PC-9 (cell line): ENCODE results near the gene SGMS1. TPM values are rescaled to one million over a fixed set of nuclear protein-coding genes. Genes with fewer than 3 reads are reported as not detected.

Source experiments
- BruUV-seq: library from RNA; stranded (reverse); fragments of 400-500 nt; replicated peaks from 2 replicates; lab custom pipeline; 2021; lab: Mats Ljungman, UMichigan
- CTCF ChIA-PET: fragments of 300-600 bp; sonication (Branson Sonifier 250); formaldehyde crosslinking; loops from one replicate; lab custom pipeline; 2022; ENCODE audit warnings: antibody characterized with exemption; lab: Charles Lee
- POLR2A ChIA-PET: fragments of 300-600 bp; sonication (Branson Sonifier 250); formaldehyde crosslinking; loops from one replicate; lab custom pipeline; 2022; ENCODE audit warnings: antibody characterized with exemption; ENCODE audit not compliant: unreplicated experiment; lab: Charles Lee
- DNase-seq, 2 experiments: peaks; one replicate each; pipeline versions ENCODE4 v3.0.0 to v3.0.0-alpha.2; 2015 to 2022; ENCODE audit warnings: mixed read lengths in 1 of 2
- H2AFZ ChIP-seq: fragments of 200-600 bp; sonication (generic); 2 replicates; pipeline ENCODE4 v1.8.1; 2017; ENCODE audit warnings: antibody characterized with exemption
- H3F3A ChIP-seq: fragments of 200-600 bp; sonication (generic); 2 replicates; pipeline ENCODE4 v1.8.1; 2017; ENCODE audit warnings: antibody characterized with exemption, mild to moderate bottlenecking, low read depth; ENCODE audit not compliant: insufficient read depth
- H3K27ac ChIP-seq: fragments of 200-600 bp; sonication (generic); 2 replicates; pipeline ENCODE4 v1.6.1; 2016; ENCODE audit warnings: mixed run types
- H3K27me3 ChIP-seq: fragments of 200-600 bp; sonication (generic); 2 replicates; pipeline ENCODE4 v1.6.1; 2016; ENCODE audit warnings: low read depth, mixed run types; ENCODE audit not compliant: insufficient read depth
- H3K36me3 ChIP-seq: fragments of 200-600 bp; sonication (generic); 2 replicates; pipeline ENCODE4 v1.6.1; 2016; ENCODE audit warnings: low read depth, mixed run types
- H3K4me1 ChIP-seq: fragments of 200-600 bp; sonication (generic); replicated peaks from 2 replicates; pipeline ENCODE4 v1.6.1; 2016; ENCODE audit warnings: mixed run types; ENCODE audit not compliant: insufficient read depth
- H3K4me2 ChIP-seq: fragments of 200-600 bp; sonication (generic); 2 replicates; pipeline ENCODE4 v1.6.1; 2017; ENCODE audit warnings: mixed run types
- H3K4me3 ChIP-seq: fragments of 200-600 bp; sonication (generic); 2 replicates; pipeline ENCODE4 v1.6.1; 2016; ENCODE audit warnings: mixed run types
- H3K79me2 ChIP-seq: fragments of 200-600 bp; sonication (generic); 2 replicates; pipeline ENCODE4 v1.6.1; 2017; ENCODE audit warnings: low read depth, mixed run types
- H3K9me2 ChIP-seq: fragments of 200-600 bp; sonication (generic); 2 replicates; pipeline ENCODE4 v1.8.1; 2017; ENCODE audit warnings: mild to moderate bottlenecking; ENCODE audit not compliant: insufficient read depth
- H3K9me3 ChIP-seq: fragments of 200-600 bp; sonication (generic); 2 replicates; pipeline ENCODE4 v1.8.1; 2016; ENCODE audit warnings: low read depth; ENCODE audit not compliant: insufficient read depth
- H4K20me1 ChIP-seq: fragments of 200-600 bp; sonication (generic); 2 replicates; pipeline ENCODE4 v1.8.1; 2017; ENCODE audit not compliant: insufficient read depth
- EZH2 ChIP-seq: fragments of 200-600 bp; sonication (generic); IDR thresholded peaks from 2 replicates; pipeline ENCODE4 v1.8.0; 2017; ENCODE audit warnings: antibody characterized with exemption, low read depth
- intact Hi-C: fragments of 100-400 bp; cut with micrococcal nuclease; formaldehyde crosslinking; loops from one replicate; pipeline ENCODE4 v1.10.0; 2022; ENCODE audit not compliant: unreplicated experiment
- total RNA-seq: library from RNA; stranded (reverse); gene quantifications from 2 replicates; pipeline ENCODE4 v1.2.3, GENCODE V29; 2021
- TF ChIP-seq, protein P1 (sequence below): fragments of 200-600 bp; sonication (generic); conservative IDR thresholded peaks from 2 replicates; pipeline ENCODE4 v1.6.1; 2017; ENCODE audit warnings: mixed run types, antibody characterized with exemption, mild to moderate bottlenecking, moderate library complexity

SGMS1 gene
- total RNA-seq, 1 experiment from 2014 or later = 35.0 TPM

DNA sequence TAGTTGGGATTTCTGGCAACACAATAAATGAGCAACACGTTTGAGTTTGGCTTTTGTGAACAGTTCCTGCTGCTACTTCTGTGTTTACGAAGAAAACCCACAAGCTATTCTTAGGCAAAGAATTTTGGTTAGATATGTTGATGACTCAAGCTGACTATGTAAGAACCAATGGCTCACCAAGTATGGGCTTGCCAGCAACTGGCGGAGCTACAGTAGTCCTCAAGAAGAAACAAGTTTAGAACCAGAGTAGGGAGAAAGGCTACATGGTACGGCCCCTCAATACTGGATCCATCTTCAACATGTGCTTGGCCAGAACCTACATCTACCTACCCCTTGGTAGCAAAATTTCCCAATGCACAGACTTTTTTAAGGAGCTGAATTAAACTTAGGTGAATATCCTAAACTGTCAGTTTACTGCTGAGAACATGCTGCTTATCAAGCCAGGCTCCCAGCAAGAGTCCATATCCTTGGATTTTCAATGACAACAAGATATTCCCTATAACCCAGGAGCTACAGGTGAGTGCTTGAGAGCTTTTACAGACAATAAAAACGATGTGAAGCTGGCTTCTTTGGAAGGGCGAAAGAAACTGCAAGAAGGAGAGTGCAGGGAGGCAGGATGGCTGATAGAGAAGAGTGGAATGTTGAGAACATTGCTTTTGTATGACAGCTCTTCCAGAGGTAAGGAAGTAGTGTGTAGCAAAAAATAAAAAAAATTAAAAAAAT is 298.1 kb downstream of the SGMS1 start:
- intact Hi-C loops = loop anchor here (5.0 kb wide), 2 partner anchors 37 to 82 kb away; no protein-coding TSS in a partner anchor
- no peaks in the 10 kb centered on the region for H3K9me3 ChIP-seq
- H4K20me1 ChIP-seq = 0 out of 2 replicates have a peak, but pooled peaks cover 6% of the 10 kb centered on the region
- no peak overlapping the region for H2AFZ ChIP-seq
- H3K4me2 ChIP-seq = peak overlapping the region; percentile 34
- H3K9me2 ChIP-seq = 0 out of 2 replicates have a peak, but pooled peaks cover 10% of the 10 kb centered on the region
- H3K79me2 ChIP-seq = peaks cover 33% of the 10 kb centered on the region
- H3K4me3 ChIP-seq = no peak overlapping the region
- TF ChIP-seq EZH2 = no peak
- TF ChIP-seq, protein P1, sequence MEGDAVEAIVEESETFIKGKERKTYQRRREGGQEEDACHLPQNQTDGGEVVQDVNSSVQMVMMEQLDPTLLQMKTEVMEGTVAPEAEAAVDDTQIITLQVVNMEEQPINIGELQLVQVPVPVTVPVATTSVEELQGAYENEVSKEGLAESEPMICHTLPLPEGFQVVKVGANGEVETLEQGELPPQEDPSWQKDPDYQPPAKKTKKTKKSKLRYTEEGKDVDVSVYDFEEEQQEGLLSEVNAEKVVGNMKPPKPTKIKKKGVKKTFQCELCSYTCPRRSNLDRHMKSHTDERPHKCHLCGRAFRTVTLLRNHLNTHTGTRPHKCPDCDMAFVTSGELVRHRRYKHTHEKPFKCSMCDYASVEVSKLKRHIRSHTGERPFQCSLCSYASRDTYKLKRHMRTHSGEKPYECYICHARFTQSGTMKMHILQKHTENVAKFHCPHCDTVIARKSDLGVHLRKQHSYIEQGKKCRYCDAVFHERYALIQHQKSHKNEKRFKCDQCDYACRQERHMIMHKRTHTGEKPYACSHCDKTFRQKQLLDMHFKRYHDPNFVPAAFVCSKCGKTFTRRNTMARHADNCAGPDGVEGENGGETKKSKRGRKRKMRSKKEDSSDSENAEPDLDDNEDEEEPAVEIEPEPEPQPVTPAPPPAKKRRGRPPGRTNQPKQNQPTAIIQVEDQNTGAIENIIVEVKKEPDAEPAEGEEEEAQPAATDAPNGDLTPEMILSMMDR = no peak
- ChIA-PET POLR2A (interaction anchor here (0.6 to 1.3 kb wide), 3 partner anchors 28 to 299 kb away, joined by 6 to 9 read pairs (median 7); no protein-coding TSS in a partner anchor), CTCF (interaction anchor here (0.5 to 0.6 kb wide), 2 partner anchors 47 to 99 kb away, joined by 3 to 5 read pairs; no protein-coding TSS in a partner anchor)
- H3K36me3 ChIP-seq = peaks cover 33% of the 10 kb centered on the region
- peaks cover 24% of the 10 kb centered on the region for H3K4me1 ChIP-seq
- peak; percentile 35 to 88 for DNase-seq
- H3K27me3 ChIP-seq = no peaks in the 10 kb centered on the region
- H3K27ac ChIP-seq = peak overlapping the region; percentile 62
- no TSS peak for BruUV-seq
- peaks cover 30% of the 10 kb centered on the region for H3F3A ChIP-seq

DNA sequence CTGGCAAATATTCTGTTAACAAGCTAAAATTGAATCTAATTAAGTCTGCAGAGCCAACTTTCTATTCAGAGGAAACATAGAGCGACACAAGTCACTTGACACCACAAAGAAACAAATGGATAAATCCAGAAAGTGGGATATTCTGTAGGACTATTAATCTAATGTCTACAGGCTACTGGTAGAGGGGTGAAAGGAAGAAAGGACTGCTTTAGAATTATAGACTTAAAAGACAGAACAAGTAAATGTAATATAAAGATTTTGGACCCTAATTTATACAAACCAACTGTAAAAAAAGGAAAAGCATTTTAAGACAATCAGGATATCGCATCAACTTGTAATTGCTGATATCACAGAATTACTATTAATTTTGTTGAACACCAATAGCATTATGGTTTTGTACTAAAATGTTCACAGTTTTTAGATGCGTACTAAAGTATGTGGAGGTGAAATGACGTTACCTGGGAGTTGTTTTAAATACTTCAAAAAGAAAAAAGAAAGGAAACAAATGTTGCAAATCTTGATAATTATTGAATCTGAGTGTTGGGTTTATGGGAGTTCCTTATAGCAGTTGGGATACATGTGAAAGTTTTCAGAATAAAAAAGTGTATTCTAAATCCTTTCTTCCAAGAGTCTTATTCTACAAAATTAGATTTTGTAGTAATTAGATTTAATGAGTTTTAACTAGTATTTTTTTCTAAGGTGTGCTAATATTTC is 298.9 kb downstream of the SGMS1 start:
- H2AFZ ChIP-seq = no peak overlapping the region
- no peak for DNase-seq
- H3K27ac ChIP-seq = peak overlapping the region; percentile 62
- 0 out of 2 replicates have a peak, but pooled peaks cover 10% of the 10 kb centered on the region for H3K9me2 ChIP-seq
- H3K4me1 ChIP-seq = peaks cover 24% of the 10 kb centered on the region
- H3F3A ChIP-seq = peaks cover 30% of the 10 kb centered on the region
- no peaks in the 10 kb centered on the region for H3K27me3 ChIP-seq
- intact Hi-C loops = loop anchor here (5.0 kb wide), 2 partner anchors 37 to 82 kb away; no protein-coding TSS in a partner anchor
- POLR2A ChIA-PET = interaction anchor here (0.7 kb wide), 1 partner anchor 299 kb away, joined by 9 read pairs; no protein-coding TSS in a partner anchor
- H4K20me1 ChIP-seq = 0 out of 2 replicates have a peak, but pooled peaks cover 6% of the 10 kb centered on the region
- no peak for TF ChIP-seq EZH2
- TF ChIP-seq, protein P1 = no peak
- H3K4me3 ChIP-seq = no peak overlapping the region
- no TSS peak for BruUV-seq
- H3K79me2 ChIP-seq = peaks cover 35% of the 10 kb centered on the region
- peak overlapping the region; percentile 34 for H3K4me2 ChIP-seq
- no peaks in the 10 kb centered on the region for H3K9me3 ChIP-seq
- CTCF ChIA-PET = no interaction called here
- H3K36me3 ChIP-seq = peaks cover 36% of the 10 kb centered on the region

DNA sequence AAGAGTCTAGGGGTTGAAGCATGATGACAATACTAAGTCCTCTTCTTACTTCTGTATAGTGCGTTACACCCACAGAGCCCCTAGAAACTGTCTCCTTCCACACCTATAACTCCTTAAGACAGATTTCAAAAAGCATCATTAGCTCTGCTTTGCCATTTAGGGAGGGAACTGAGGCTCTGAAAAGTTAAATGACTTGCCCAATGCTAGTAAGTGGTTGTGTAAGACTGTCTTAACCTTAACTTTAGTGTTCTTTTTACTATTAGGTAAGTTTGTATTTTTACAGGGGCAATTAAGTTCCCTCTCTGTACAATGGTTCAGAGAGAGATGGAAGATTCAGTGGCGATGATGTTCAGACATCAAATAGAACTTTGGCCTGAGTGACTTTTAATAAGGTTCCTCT is 299.7 kb downstream of the SGMS1 start:
- H3K9me2 ChIP-seq = 0 out of 2 replicates have a peak, but pooled peaks cover 6% of the 10 kb centered on the region
- H3K4me3 ChIP-seq = no peak overlapping the region
- DNase-seq = no peak
- H3F3A ChIP-seq = peaks cover 30% of the 10 kb centered on the region
- no peak overlapping the region for H3K27ac ChIP-seq
- H3K36me3 ChIP-seq = peaks cover 36% of the 10 kb centered on the region
- ChIA-PET POLR2A (no interaction called here), CTCF (no interaction called here)
- H2AFZ ChIP-seq = no peak overlapping the region
- no TSS peak for BruUV-seq
- H3K4me1 ChIP-seq = peaks cover 24% of the 10 kb centered on the region
- intact Hi-C loops = no loop called here
- no peaks in the 10 kb centered on the region for H3K9me3 ChIP-seq
- no peaks in the 10 kb centered on the region for H3K27me3 ChIP-seq
- peaks cover 35% of the 10 kb centered on the region for H3K79me2 ChIP-seq
- 0 out of 2 replicates have a peak, but pooled peaks cover 6% of the 10 kb centered on the region for H4K20me1 ChIP-seq
- H3K4me2 ChIP-seq = no peak overlapping the region
- no peak for TF ChIP-seq EZH2
- TF ChIP-seq, protein P1 = no peak
